Measurements from ENCODE around the gene HMCES.

DNA sequence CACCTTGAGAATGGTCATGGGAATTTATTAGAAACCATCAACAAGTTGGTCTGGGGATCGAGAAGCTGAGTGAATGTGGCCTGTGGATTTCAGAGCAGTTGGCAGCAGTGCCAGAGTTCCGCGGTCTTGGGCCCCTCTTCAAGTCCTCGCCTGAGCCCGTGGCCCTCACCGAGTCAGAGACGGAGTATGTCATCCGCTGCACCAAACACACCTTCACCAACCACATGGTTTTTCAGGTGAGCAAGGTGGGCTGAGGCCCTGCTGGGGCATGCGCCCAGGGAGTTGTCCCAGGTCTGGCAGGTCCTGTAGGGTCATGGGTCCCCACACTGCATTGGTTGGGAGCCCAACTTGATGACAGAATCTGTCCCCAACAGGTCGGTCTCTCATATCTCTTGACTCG, 7.0 kb upstream of the HMCES start:
- TF ChIP-seq POLR2AphosphoS5 (IDR thresholded peaks at IDR 0.05; ENCODE audit: low read depth, low read length) = no peak
- TF ChIP-seq POLR2A (IDR thresholded peaks at IDR 0.05; ENCODE audit: low read depth, low read length) = no peak
- TF ChIP-seq PAX5 (IDR thresholded peaks at IDR 0.05; ENCODE audit: insufficient read depth, low read length, severe bottlenecking) = no peak
